ENCODE measurements around the gene AXL. TPM values are rescaled to one million over a fixed set of nuclear protein-coding genes. Genes with fewer than 3 reads are reported as not detected.

The AXL gene
- total and polyA plus RNA-seq, 4 donors: 4.3 to 24.8 (median 12.1) TPM

DNA sequence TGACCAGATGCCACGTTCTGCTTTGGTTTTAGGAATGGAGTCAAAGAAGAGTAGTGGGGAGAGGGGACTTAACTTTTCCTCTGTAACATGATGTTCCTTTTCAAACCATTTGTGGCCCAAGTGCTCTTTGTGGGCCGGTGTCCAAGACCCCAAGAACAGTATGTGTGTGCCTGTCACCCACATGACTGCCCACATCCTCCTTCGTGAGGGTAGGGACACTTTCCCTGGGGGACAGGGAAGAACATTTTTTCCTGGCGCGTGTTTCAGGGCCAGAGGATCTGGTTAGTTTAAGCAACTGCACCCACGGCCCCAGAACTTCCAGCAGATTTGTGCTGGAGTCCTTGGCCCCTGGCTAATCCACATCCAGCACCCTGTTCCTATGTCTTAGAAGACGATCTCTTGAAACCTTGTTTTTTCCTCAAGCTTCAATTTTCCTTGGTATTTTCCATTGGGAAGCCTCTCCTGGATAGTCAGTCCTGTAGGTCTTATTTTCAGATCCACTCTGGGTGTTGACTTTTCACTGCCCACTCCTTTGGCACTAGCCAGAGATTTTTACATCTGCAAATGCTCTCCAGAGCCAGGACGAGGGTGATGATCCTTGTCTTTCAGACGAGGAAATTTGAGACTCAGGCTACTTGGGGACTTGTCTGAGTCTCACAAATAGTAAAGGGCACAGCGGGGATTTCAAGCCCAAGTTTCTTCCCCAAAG, 80.2 kb downstream of the AXL start:
- H3K4me1 ChIP-seq (ENCODE audit: control insufficient read depth in 4 of 4, insufficient read depth in 4 of 4, low read length in 3 of 4): peaks cover 0 to 5% (median 1%) of the 10 kb centered on the region in 4 donors
- H3K36me3 ChIP-seq (ENCODE audit: control insufficient read depth in 4 of 4, insufficient read depth in 3 of 4, low read depth in 1 of 4, low read length in 3 of 4): peaks cover 19 to 92% (median 72%) of the 10 kb centered on the region in 4 donors
- H3K27me3 ChIP-seq (ENCODE audit: control insufficient read depth in 4 of 4, insufficient read depth in 4 of 4, low read length in 3 of 4): no peaks in the 10 kb centered on the region
- TF ChIP-seq EGR1 (IDR thresholded peaks at IDR 0.05; ENCODE audit: low read depth in 2 of 2): peak in 1 of 2 donors; percentile 27
- TF ChIP-seq NR2F2 (IDR thresholded peaks at IDR 0.05): peak; percentile 44
- TF ChIP-seq RXRA (IDR thresholded peaks at IDR 0.05): no peak
- TF ChIP-seq ATF3 (IDR thresholded peaks at IDR 0.05): no peak
- no peak for DNase-seq (ENCODE audit: low spot score)
- H3K4me3 ChIP-seq (ENCODE audit: low read depth in 1 of 3, low read length in 3 of 3): no peak overlapping the region
- H3K27ac ChIP-seq (ENCODE audit: low read depth in 1 of 2, low read length in 2 of 2): peak overlapping the region in 1 of 2 donors; percentile 14
- 78% methylated on average over 10 of the region's 10 CpGs for WGBS
- peak overlapping the region in 1 of 2 donors; percentile 3 for H3K9ac ChIP-seq (ENCODE audit: low read depth in 1 of 2, low read length in 2 of 2)
- H3K9me3 ChIP-seq (ENCODE audit: control insufficient read depth in 4 of 4, low read length in 3 of 4): no peaks in the 10 kb centered on the region

- TF ChIP-seq HNF4A (conservative IDR thresholded peaks at IDR 0.05): no peak
- no peak for TF ChIP-seq YY1 (IDR thresholded peaks at IDR 0.05)
- TF ChIP-seq FOXA1 (IDR thresholded peaks at IDR 0.05): no peak
- TF ChIP-seq TAF1 (conservative IDR thresholded peaks at IDR 0.05): no peak
- no peak for TF ChIP-seq RXRA (IDR thresholded peaks at IDR 0.05)
- no peak for TF ChIP-seq JUND (IDR thresholded peaks at IDR 0.05)
- TF ChIP-seq GABPA (IDR thresholded peaks at IDR 0.05 in 1 of 2, conservative IDR thresholded peaks at IDR 0.05 in 1 of 2): no peak
- TF ChIP-seq, protein P1, sequence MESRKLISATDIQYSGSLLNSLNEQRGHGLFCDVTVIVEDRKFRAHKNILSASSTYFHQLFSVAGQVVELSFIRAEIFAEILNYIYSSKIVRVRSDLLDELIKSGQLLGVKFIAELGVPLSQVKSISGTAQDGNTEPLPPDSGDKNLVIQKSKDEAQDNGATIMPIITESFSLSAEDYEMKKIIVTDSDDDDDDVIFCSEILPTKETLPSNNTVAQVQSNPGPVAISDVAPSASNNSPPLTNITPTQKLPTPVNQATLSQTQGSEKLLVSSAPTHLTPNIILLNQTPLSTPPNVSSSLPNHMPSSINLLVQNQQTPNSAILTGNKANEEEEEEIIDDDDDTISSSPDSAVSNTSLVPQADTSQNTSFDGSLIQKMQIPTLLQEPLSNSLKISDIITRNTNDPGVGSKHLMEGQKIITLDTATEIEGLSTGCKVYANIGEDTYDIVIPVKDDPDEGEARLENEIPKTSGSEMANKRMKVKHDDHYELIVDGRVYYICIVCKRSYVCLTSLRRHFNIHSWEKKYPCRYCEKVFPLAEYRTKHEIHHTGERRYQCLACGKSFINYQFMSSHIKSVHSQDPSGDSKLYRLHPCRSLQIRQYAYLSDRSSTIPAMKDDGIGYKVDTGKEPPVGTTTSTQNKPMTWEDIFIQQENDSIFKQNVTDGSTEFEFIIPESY (IDR thresholded peaks at IDR 0.05): no peak
- TF ChIP-seq, protein P2, sequence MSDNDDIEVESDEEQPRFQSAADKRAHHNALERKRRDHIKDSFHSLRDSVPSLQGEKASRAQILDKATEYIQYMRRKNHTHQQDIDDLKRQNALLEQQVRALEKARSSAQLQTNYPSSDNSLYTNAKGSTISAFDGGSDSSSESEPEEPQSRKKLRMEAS (IDR thresholded peaks at IDR 0.05): no peak
- TF ChIP-seq, protein P3, sequence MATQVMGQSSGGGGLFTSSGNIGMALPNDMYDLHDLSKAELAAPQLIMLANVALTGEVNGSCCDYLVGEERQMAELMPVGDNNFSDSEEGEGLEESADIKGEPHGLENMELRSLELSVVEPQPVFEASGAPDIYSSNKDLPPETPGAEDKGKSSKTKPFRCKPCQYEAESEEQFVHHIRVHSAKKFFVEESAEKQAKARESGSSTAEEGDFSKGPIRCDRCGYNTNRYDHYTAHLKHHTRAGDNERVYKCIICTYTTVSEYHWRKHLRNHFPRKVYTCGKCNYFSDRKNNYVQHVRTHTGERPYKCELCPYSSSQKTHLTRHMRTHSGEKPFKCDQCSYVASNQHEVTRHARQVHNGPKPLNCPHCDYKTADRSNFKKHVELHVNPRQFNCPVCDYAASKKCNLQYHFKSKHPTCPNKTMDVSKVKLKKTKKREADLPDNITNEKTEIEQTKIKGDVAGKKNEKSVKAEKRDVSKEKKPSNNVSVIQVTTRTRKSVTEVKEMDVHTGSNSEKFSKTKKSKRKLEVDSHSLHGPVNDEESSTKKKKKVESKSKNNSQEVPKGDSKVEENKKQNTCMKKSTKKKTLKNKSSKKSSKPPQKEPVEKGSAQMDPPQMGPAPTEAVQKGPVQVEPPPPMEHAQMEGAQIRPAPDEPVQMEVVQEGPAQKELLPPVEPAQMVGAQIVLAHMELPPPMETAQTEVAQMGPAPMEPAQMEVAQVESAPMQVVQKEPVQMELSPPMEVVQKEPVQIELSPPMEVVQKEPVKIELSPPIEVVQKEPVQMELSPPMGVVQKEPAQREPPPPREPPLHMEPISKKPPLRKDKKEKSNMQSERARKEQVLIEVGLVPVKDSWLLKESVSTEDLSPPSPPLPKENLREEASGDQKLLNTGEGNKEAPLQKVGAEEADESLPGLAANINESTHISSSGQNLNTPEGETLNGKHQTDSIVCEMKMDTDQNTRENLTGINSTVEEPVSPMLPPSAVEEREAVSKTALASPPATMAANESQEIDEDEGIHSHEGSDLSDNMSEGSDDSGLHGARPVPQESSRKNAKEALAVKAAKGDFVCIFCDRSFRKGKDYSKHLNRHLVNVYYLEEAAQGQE (IDR thresholded peaks at IDR 0.05): no peak
- no peak for TF ChIP-seq SP1 (IDR thresholded peaks at IDR 0.05)
- no peak for TF ChIP-seq FOXA2 (IDR thresholded peaks at IDR 0.05)
- no peak for TF ChIP-seq ATF3 (IDR thresholded peaks at IDR 0.05)
- TF ChIP-seq, protein P4, sequence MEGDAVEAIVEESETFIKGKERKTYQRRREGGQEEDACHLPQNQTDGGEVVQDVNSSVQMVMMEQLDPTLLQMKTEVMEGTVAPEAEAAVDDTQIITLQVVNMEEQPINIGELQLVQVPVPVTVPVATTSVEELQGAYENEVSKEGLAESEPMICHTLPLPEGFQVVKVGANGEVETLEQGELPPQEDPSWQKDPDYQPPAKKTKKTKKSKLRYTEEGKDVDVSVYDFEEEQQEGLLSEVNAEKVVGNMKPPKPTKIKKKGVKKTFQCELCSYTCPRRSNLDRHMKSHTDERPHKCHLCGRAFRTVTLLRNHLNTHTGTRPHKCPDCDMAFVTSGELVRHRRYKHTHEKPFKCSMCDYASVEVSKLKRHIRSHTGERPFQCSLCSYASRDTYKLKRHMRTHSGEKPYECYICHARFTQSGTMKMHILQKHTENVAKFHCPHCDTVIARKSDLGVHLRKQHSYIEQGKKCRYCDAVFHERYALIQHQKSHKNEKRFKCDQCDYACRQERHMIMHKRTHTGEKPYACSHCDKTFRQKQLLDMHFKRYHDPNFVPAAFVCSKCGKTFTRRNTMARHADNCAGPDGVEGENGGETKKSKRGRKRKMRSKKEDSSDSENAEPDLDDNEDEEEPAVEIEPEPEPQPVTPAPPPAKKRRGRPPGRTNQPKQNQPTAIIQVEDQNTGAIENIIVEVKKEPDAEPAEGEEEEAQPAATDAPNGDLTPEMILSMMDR (IDR thresholded peaks at IDR 0.05; ENCODE audit: low read depth, low read length, missing input control): no peak
- TF ChIP-seq RAD21 (IDR thresholded peaks at IDR 0.05): no peak
- TF ChIP-seq HNF4G (IDR thresholded peaks at IDR 0.05): no peak
- TF ChIP-seq NR2F2 (IDR thresholded peaks at IDR 0.05): no peak
- no peak for TF ChIP-seq EGR1 (IDR thresholded peaks at IDR 0.05; ENCODE audit: low read depth in 2 of 2)
- Histone ChIP-seq H3K4me1 (ENCODE audit: control insufficient read depth in 4 of 4, insufficient read depth in 4 of 4, low read length in 3 of 4) (peaks cover 0 to 5% (median 1%) of the 10 kb centered on the region in 4 donors), H3K27ac (ENCODE audit: low read depth in 1 of 2, low read length in 2 of 2) (peak overlapping the region in 1 of 2 donors; percentile 14), H3K9ac (ENCODE audit: low read depth in 1 of 2, low read length in 2 of 2) (no peak overlapping the region), H3K36me3 (ENCODE audit: control insufficient read depth in 4 of 4, insufficient read depth in 3 of 4, low read depth in 1 of 4, low read length in 3 of 4) (peaks cover 19 to 92% (median 71%) of the 10 kb centered on the region in 4 donors), H3K27me3 (ENCODE audit: control insufficient read depth in 4 of 4, insufficient read depth in 4 of 4, low read length in 3 of 4) (no peaks in the 10 kb centered on the region), H3K4me3 (ENCODE audit: low read depth in 1 of 3, low read length in 3 of 3) (no peak overlapping the region), H3K9me3 (ENCODE audit: control insufficient read depth in 4 of 4, low read length in 3 of 4) (no peaks in the 10 kb centered on the region)
- DNase-seq (ENCODE audit: low spot score): no peak
- WGBS: 68% methylated on average over 4 of the region's 4 CpGs
Observed at GRCh38 chr19:41299755-41300089, 80.7 kb downstream of the AXL start.

Measured in liver (tissue), 9 donors.